ENCODE results near the gene XRCC3.

XRCC3 gene

GRCh38 chr14:103734081-103734888 lies 19.0 kb upstream of the XRCC3 start:
- Mint-ChIP-seq H3K4me1 (ENCODE audit: low read depth) (no peaks in the 10 kb centered on the region), H3K27me3 (ENCODE audit: low read depth) (no peaks in the 10 kb centered on the region), H3K36me3 (ENCODE audit: low read depth) (peaks cover 3% of the 10 kb centered on the region), H3K4me3 (no peak overlapping the region), H3K27ac (no peak overlapping the region), H3K9me3 (no peaks in the 10 kb centered on the region)

- no peaks in the 10 kb centered on the region for H3K9me3 Mint-ChIP-seq
- H3K27ac Mint-ChIP-seq = no peak overlapping the region
- H3K4me3 Mint-ChIP-seq = no peak overlapping the region
- peaks cover 8% of the 10 kb centered on the region for H3K36me3 Mint-ChIP-seq (ENCODE audit: low read depth)
- H3K4me1 Mint-ChIP-seq (ENCODE audit: low read depth) = no peaks in the 10 kb centered on the region
- no peaks in the 10 kb centered on the region for H3K27me3 Mint-ChIP-seq (ENCODE audit: low read depth)
Observed at GRCh38 chr14:103733651-103734050, 18.4 kb upstream of the XRCC3 start.

- H3K27ac Mint-ChIP-seq = no peak overlapping the region
- H3K36me3 Mint-ChIP-seq (ENCODE audit: low read depth) = peaks cover 8% of the 10 kb centered on the region
- no peaks in the 10 kb centered on the region for H3K27me3 Mint-ChIP-seq (ENCODE audit: low read depth)
- no peaks in the 10 kb centered on the region for H3K4me1 Mint-ChIP-seq (ENCODE audit: low read depth)
- no peaks in the 10 kb centered on the region for H3K9me3 Mint-ChIP-seq
- H3K4me3 Mint-ChIP-seq = no peak overlapping the region
Observed at GRCh38 chr14:103732868-103733620, 17.8 kb upstream of the XRCC3 start.

- no peaks in the 10 kb centered on the region for H3K9me3 Mint-ChIP-seq
- H3K27ac Mint-ChIP-seq = no peak overlapping the region
- H3K27me3 Mint-ChIP-seq (ENCODE audit: low read depth) = no peaks in the 10 kb centered on the region
- H3K4me1 Mint-ChIP-seq (ENCODE audit: low read depth) = no peaks in the 10 kb centered on the region
- H3K36me3 Mint-ChIP-seq (ENCODE audit: low read depth) = peaks cover 8% of the 10 kb centered on the region
- no peak overlapping the region for H3K4me3 Mint-ChIP-seq
Observed at GRCh38 chr14:103731916-103732867, 16.9 kb upstream of the XRCC3 start.

- Mint-ChIP-seq H3K27ac (no peak overlapping the region), H3K36me3 (ENCODE audit: low read depth) (peaks cover 8% of the 10 kb centered on the region), H3K4me1 (ENCODE audit: low read depth) (no peaks in the 10 kb centered on the region), H3K27me3 (ENCODE audit: low read depth) (no peaks in the 10 kb centered on the region), H3K4me3 (no peak overlapping the region), H3K9me3 (no peaks in the 10 kb centered on the region)
Observed at GRCh38 chr14:103731481-103731880, 16.2 kb upstream of the XRCC3 start.

- Mint-ChIP-seq H3K9me3 (no peaks in the 10 kb centered on the region), H3K27ac (no peak overlapping the region), H3K36me3 (ENCODE audit: low read depth) (peaks cover 8% of the 10 kb centered on the region), H3K27me3 (ENCODE audit: low read depth) (no peaks in the 10 kb centered on the region), H3K4me3 (no peak overlapping the region), H3K4me1 (ENCODE audit: low read depth) (no peaks in the 10 kb centered on the region)
Observed at GRCh38 chr14:103730490-103731035, 15.3 kb upstream of the XRCC3 start.

GRCh38 chr14:103729496-103730448 lies 14.5 kb upstream of the XRCC3 start:
- H3K27ac Mint-ChIP-seq = no peak overlapping the region
- H3K4me1 Mint-ChIP-seq (ENCODE audit: low read depth) = no peaks in the 10 kb centered on the region
- H3K9me3 Mint-ChIP-seq = no peaks in the 10 kb centered on the region
- no peaks in the 10 kb centered on the region for H3K27me3 Mint-ChIP-seq (ENCODE audit: low read depth)
- H3K36me3 Mint-ChIP-seq (ENCODE audit: low read depth) = peaks cover 8% of the 10 kb centered on the region
- no peak overlapping the region for H3K4me3 Mint-ChIP-seq

- Mint-ChIP-seq H3K27me3 (ENCODE audit: low read depth) (no peaks in the 10 kb centered on the region), H3K36me3 (ENCODE audit: low read depth) (peaks cover 8% of the 10 kb centered on the region), H3K27ac (no peak overlapping the region), H3K4me1 (ENCODE audit: low read depth) (no peaks in the 10 kb centered on the region), H3K4me3 (no peak overlapping the region), H3K9me3 (no peaks in the 10 kb centered on the region)
Observed at GRCh38 chr14:103728721-103729120, 13.5 kb upstream of the XRCC3 start.

GRCh38 chr14:103728141-103728540 lies 12.9 kb upstream of the XRCC3 start:
- Mint-ChIP-seq H3K9me3 (no peaks in the 10 kb centered on the region), H3K27ac (no peak overlapping the region), H3K4me3 (no peak overlapping the region), H3K4me1 (ENCODE audit: low read depth) (no peaks in the 10 kb centered on the region), H3K36me3 (ENCODE audit: low read depth) (peaks cover 8% of the 10 kb centered on the region), H3K27me3 (ENCODE audit: low read depth) (no peaks in the 10 kb centered on the region)

- Mint-ChIP-seq H3K36me3 (ENCODE audit: low read depth) (peaks cover 5% of the 10 kb centered on the region), H3K27me3 (ENCODE audit: low read depth) (no peaks in the 10 kb centered on the region), H3K27ac (no peak overlapping the region)
Observed at GRCh38 chr14:103727313-103727980, 12.2 kb upstream of the XRCC3 start.

GRCh38 chr14:103726474-103726873 lies 11.2 kb upstream of the XRCC3 start:
- Mint-ChIP-seq H3K4me1 (ENCODE audit: low read depth) (no peaks in the 10 kb centered on the region), H3K27me3 (ENCODE audit: low read depth) (no peaks in the 10 kb centered on the region), H3K9me3 (no peaks in the 10 kb centered on the region), H3K4me3 (no peak overlapping the region), H3K36me3 (ENCODE audit: low read depth) (peaks cover 5% of the 10 kb centered on the region), H3K27ac (no peak overlapping the region)

More at GRCh38 chr14:103727313-103727980, 12.2 kb upstream of the XRCC3 start:
- Mint-ChIP-seq H3K4me3 (no peak overlapping the region), H3K9me3 (no peaks in the 10 kb centered on the region), H3K4me1 (ENCODE audit: low read depth) (no peaks in the 10 kb centered on the region)

GRCh38 chr14:103725739-103726395 lies 10.6 kb upstream of the XRCC3 start:
- peaks cover 5% of the 10 kb centered on the region for H3K36me3 Mint-ChIP-seq (ENCODE audit: low read depth)
- H3K9me3 Mint-ChIP-seq = no peaks in the 10 kb centered on the region
- H3K27me3 Mint-ChIP-seq (ENCODE audit: low read depth) = no peaks in the 10 kb centered on the region
- H3K4me1 Mint-ChIP-seq (ENCODE audit: low read depth) = no peaks in the 10 kb centered on the region
- H3K4me3 Mint-ChIP-seq = no peak overlapping the region
- no peak overlapping the region for H3K27ac Mint-ChIP-seq

Measured in T-helper 1 cell treated with Interleukin-12 subunit alpha and Interleukin-12 subunit beta and Interleukin-4 antibody, amounts not matched to agents 30 μg/mL and 1 μg/mL, for 36 hours (primary cell).